ENCODE data around the gene GASK1A.
"Not testable (repeated sequence)": the region's sequence is repeated elsewhere in the genome, so short reads cannot be mapped to it uniquely, and the experiment has no call there.

GASK1A gene

DNA sequence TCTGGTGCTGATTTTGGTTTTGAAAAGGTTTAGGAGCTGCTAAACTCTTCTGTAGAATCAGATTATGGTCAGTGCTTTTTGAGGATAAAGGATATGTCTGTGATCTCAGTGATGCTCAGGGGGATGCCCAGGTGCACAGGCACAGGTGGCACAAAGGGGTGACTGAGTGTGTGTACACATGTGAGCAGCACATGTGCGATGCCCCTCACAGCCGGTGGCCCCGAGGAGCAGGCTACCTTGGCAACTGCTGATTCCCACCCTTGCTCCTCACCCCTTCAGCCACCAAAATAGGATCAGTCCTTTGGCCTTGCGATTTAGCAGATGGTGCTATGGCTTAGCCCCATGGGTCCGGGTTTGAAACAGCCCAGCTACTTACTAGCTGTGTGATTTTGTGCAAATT, 75.6 kb downstream of the GASK1A start:
- no peak overlapping the region for H3K9ac ChIP-seq (ENCODE audit: low read length)
- H3K36me3 ChIP-seq (ENCODE audit: control insufficient read depth, low read depth, low read length), result no peaks in the 10 kb centered on the region
- peaks cover 2% of the 10 kb centered on the region for H3K9me3 ChIP-seq (ENCODE audit: control insufficient read depth, low read depth, low read length)
- no peak overlapping the region for H3K27ac ChIP-seq (ENCODE audit: low read length)
- H3K4me1 ChIP-seq (ENCODE audit: control insufficient read depth, low read depth, low read length), result no peaks in the 10 kb centered on the region
- H3K27me3 ChIP-seq (ENCODE audit: control insufficient read depth, insufficient read depth, low read length), result no peaks in the 10 kb centered on the region
- no peak overlapping the region for H3K4me3 ChIP-seq (ENCODE audit: low read length)

DNA sequence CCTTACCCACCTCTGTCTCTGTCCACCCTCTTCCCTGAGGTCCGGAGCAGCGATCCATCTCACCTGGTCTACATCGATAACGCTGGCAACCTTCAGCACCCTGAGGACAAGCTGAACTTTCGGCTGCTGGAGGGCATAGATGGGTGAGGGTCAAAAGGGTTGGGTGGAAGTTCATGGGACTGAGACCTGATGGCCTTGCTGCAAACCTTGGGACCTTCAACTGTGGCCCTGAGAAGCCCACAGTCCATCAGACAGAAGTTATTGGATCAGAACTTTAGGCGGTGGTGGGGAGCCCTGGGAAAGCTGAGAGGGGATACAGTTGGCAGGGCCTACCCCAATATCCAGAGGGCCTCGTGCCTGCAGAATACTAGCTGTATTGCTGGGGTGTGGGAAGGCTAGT, 76.3 kb downstream of the GASK1A start:
- no peaks in the 10 kb centered on the region for H3K36me3 ChIP-seq (ENCODE audit: control insufficient read depth, low read depth, low read length)
- no peaks in the 10 kb centered on the region for H3K9me3 ChIP-seq (ENCODE audit: control insufficient read depth, low read depth, low read length)

DNA sequence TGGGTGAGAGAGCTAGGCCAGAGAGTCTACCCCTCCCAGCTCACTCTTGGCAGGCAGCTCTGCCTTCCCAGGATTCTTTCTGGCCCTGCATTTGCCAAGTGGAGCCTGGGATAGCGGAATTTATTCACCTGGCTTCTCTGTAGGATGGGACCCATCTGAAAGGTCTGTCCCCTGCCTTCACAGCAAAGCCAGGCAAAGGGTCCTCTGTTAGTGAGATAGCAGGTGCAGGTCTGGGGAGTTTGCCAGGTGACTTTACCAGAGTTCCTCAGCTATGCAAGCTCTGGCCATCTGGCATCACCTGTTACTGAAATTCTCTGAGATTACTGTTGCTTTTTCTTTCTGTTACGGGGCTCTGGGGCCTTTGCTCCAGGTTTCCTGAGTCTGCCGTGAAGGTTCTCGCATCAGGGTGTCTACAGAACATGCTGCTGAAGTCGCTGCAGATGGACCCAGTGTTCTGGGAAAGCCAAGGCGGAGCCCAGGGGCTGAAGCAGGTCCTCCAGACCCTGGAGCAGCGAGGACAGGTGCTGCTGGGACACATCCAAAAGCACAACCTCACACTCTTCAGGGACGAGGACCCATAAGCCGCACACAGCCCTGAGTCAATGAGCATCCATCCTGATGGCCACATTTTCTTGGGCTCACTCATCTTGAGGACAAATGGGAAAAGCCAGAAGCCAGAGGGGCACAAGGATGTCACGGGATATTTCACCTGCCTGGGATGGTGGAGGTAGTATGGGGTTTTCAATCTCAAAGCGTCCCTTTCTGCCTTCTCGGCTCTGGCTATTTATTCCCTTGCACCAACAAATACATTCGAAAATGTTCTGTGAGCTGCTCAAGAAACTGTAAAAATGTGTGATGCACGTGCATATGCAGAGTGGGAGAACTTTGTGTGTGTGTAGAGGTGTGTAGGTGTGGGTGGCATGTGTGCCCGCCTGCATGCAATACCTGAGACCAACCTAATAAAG, 77.0 kb downstream of the GASK1A start:
- H3K27ac ChIP-seq (ENCODE audit: low read length), result no peak overlapping the region
- no peak overlapping the region for H3K9ac ChIP-seq (ENCODE audit: low read length)
- no peaks in the 10 kb centered on the region for H3K9me3 ChIP-seq (ENCODE audit: control insufficient read depth, low read depth, low read length)
- H3K27me3 ChIP-seq (ENCODE audit: control insufficient read depth, insufficient read depth, low read length), result no peaks in the 10 kb centered on the region
- H3K4me3 ChIP-seq (ENCODE audit: low read length), result no peak overlapping the region
- H3K4me1 ChIP-seq (ENCODE audit: control insufficient read depth, low read depth, low read length), result no peaks in the 10 kb centered on the region
- no peaks in the 10 kb centered on the region for H3K36me3 ChIP-seq (ENCODE audit: control insufficient read depth, low read depth, low read length)

More for the DNA sequence above, 76.3 kb downstream of the GASK1A start:
- Histone ChIP-seq H3K9ac (ENCODE audit: low read length) (no peak overlapping the region), H3K4me3 (ENCODE audit: low read length) (no peak overlapping the region), H3K4me1 (ENCODE audit: control insufficient read depth, low read depth, low read length) (no peaks in the 10 kb centered on the region), H3K27ac (ENCODE audit: low read length) (no peak overlapping the region), H3K27me3 (ENCODE audit: control insufficient read depth, insufficient read depth, low read length) (no peaks in the 10 kb centered on the region)

DNA sequence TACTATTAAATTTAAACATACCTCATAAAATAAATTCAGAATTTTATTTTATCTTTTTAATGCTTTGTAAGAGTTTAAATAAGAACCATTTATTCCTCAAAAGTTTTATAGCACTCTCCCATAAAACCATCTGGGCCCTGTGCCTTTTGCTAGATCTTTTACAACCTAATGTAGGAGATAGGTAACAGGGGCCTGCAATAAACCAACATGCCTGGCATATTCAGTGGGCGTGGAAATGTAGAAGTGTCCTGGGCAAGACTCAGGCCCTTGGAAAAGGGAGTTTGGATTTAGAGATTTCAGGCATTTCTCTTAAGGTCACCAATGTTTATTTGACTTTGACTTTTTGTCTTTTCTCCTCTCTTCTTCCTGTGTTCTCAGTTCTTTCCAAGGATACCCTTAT, 80.3 kb downstream of the GASK1A start:
- Histone ChIP-seq H3K9me3 (ENCODE audit: control insufficient read depth, low read depth, low read length) (no peaks in the 10 kb centered on the region), H3K4me1 (ENCODE audit: control insufficient read depth, low read depth, low read length) (no peaks in the 10 kb centered on the region), H3K27ac (ENCODE audit: low read length) (no peak overlapping the region), H3K36me3 (ENCODE audit: control insufficient read depth, low read depth, low read length) (no peaks in the 10 kb centered on the region), H3K9ac (ENCODE audit: low read length) (no peak overlapping the region), H3K4me3 (ENCODE audit: low read length) (no peak overlapping the region), H3K27me3 (ENCODE audit: control insufficient read depth, insufficient read depth, low read length) (no peaks in the 10 kb centered on the region)

DNA sequence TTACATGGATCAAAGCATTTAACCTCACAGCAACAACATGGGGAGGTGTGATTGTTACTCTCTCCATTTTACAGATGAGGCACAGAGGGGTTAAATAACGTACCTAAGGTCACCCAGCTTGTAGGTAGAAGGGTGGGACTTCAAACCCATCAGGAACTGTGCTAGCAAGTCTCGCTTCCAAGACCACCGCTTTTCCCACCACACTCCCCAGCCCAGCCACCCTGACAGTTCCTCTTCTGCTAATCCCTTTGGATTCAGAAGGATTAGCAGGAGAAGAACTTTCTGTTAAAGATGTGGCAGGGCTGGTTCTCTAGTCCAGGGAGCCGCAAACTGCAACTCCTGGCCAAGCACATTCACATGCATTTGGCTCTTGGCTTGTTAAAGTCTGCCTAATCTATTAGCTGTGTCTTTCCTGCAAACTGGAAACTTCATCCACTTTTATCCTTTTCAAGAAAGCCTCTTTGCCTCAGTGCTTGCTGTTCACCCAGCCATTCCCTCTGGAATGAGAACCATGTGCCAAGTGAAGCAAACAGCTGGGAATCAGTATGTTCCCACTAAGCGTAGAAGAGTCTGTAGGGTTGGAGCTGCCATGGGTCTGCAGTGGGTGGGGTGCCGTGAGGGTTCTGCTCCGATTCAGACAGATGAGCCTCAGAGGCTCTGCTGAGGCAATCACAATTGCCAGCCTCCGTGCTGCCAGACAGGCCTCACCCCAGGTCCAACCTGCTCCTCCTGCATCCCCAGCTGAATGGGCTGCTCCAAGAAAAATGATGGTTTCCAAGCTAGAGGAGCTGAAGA, 82.2 kb downstream of the GASK1A start:
- Histone ChIP-seq H3K9me3 (ENCODE audit: control insufficient read depth, low read depth, low read length) (no peaks in the 10 kb centered on the region), H3K4me1 (ENCODE audit: control insufficient read depth, low read depth, low read length) (no peaks in the 10 kb centered on the region), H3K9ac (ENCODE audit: low read length) (no peak overlapping the region), H3K27me3 (ENCODE audit: control insufficient read depth, insufficient read depth, low read length) (no peaks in the 10 kb centered on the region), H3K36me3 (ENCODE audit: control insufficient read depth, low read depth, low read length) (no peaks in the 10 kb centered on the region), H3K27ac (ENCODE audit: low read length) (no peak overlapping the region), H3K4me3 (ENCODE audit: low read length) (no peak overlapping the region)

DNA sequence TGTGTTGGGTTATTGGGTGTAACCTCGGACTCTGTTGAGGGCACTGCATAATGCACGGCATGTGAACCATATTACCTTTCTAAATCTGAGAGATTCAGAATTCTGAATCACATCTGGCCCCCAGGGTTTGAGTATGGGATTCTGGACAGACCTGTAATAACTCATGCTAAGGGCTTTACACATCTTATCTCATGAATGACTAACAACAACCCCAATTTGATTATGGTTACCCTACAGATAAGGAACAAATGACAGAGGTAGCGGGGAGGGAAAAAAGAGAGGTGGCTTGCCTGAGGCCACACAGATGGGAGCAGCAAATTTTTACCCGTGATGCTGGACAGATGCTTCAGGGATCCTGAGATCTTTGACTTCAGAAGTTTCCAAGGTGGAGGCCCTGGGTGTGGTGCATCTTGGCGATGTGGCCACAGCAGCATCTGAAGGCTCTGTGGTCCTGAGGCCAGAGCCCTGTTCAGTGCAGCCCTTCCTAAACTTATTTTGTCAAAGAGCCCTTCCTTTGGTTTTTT, 83.0 kb downstream of the GASK1A start:
- H3K4me1 ChIP-seq (ENCODE audit: control insufficient read depth, low read depth, low read length), result no peaks in the 10 kb centered on the region
- no peak overlapping the region for H3K9ac ChIP-seq (ENCODE audit: low read length)
- no peak overlapping the region for H3K4me3 ChIP-seq (ENCODE audit: low read length)
- H3K9me3 ChIP-seq (ENCODE audit: control insufficient read depth, low read depth, low read length), result no peaks in the 10 kb centered on the region
- H3K27me3 ChIP-seq (ENCODE audit: control insufficient read depth, insufficient read depth, low read length), result no peaks in the 10 kb centered on the region
- no peaks in the 10 kb centered on the region for H3K36me3 ChIP-seq (ENCODE audit: control insufficient read depth, low read depth, low read length)
- no peak overlapping the region for H3K27ac ChIP-seq (ENCODE audit: low read length)

DNA sequence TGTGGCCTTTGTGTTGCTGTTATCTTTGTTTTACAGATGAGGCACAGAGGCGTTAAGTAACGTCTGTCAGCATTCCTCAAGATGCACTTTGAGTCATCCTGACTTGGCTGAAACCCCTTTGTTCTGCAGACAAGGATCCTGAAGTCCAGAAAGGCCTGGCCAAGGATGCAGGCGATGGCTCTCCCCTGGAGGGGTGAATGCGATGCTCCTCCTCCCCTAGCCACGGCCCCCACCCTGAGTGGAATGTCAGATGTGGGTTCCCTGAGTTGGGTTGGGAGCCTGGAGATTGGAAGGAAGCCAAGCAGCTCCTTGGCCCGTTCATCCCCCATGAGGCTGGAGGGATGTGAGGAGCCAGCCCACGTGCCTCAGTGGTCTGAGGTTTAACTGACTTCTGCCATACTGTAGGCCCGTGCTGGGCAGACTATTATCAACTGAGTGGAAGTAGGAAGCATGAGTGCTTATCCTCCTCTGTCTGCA, 83.5 kb downstream of the GASK1A start:
- Histone ChIP-seq H3K4me3 (ENCODE audit: low read length) (no peak overlapping the region), H3K9ac (ENCODE audit: low read length) (no peak overlapping the region), H3K27me3 (ENCODE audit: control insufficient read depth, insufficient read depth, low read length) (no peaks in the 10 kb centered on the region), H3K4me1 (ENCODE audit: control insufficient read depth, low read depth, low read length) (no peaks in the 10 kb centered on the region), H3K27ac (ENCODE audit: low read length) (no peak overlapping the region), H3K36me3 (ENCODE audit: control insufficient read depth, low read depth, low read length) (no peaks in the 10 kb centered on the region), H3K9me3 (ENCODE audit: control insufficient read depth, low read depth, low read length) (no peaks in the 10 kb centered on the region)

DNA sequence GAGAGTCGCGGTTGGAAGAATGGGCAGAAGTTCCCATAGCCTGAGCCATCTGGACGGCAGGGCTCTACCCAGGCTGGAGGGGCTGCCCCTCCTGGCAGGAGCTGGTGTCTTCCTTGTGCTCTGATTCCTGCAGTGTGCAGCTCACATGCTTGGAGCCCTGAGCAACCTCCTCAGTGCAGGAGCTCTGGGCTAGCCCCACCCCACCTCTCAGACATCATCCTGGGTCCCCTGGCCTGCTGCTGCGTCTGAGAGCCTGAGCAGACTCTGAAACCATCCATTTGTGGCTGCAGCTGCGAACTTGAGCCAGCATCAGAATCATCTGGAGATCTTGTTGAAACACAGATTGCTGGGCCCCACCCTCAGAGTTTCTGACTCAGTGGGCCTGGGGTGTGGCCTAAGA, 84.0 kb downstream of the GASK1A start:
- no peak overlapping the region for H3K4me3 ChIP-seq (ENCODE audit: low read length)
- no peaks in the 10 kb centered on the region for H3K9me3 ChIP-seq (ENCODE audit: control insufficient read depth, low read depth, low read length)
- H3K36me3 ChIP-seq (ENCODE audit: control insufficient read depth, low read depth, low read length), result no peaks in the 10 kb centered on the region
- no peaks in the 10 kb centered on the region for H3K4me1 ChIP-seq (ENCODE audit: control insufficient read depth, low read depth, low read length)
- no peak overlapping the region for H3K9ac ChIP-seq (ENCODE audit: low read length)
- no peaks in the 10 kb centered on the region for H3K27me3 ChIP-seq (ENCODE audit: control insufficient read depth, insufficient read depth, low read length)
- no peak overlapping the region for H3K27ac ChIP-seq (ENCODE audit: low read length)

DNA sequence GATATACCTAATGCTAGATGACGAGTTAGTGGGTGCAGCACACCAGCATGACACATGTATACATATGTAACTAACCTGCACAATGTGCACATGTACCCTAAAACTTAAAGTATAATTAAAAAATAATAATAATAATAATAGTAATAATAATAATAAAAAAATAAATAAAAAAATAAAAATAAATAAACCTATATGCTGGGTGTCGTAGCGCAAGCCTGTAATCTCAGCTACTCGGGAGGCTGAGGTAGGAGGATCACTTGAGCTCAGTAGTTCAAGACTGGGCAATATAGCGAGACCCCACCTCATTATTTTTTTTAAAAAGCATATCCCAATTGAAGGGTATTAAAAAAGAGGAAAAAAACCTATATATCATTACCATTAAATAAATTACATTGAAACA, 91.6 kb downstream of the GASK1A start:
- not testable (repeated sequence) for H3K9me3 ChIP-seq (ENCODE audit: control insufficient read depth, low read depth, low read length); H3K27ac ChIP-seq (ENCODE audit: low read length); H3K36me3 ChIP-seq (ENCODE audit: control insufficient read depth, low read depth, low read length); H3K4me3 ChIP-seq (ENCODE audit: low read length); H3K4me1 ChIP-seq (ENCODE audit: control insufficient read depth, low read depth, low read length); H3K27me3 ChIP-seq (ENCODE audit: control insufficient read depth, insufficient read depth, low read length); H3K9ac ChIP-seq (ENCODE audit: low read length)

DNA sequence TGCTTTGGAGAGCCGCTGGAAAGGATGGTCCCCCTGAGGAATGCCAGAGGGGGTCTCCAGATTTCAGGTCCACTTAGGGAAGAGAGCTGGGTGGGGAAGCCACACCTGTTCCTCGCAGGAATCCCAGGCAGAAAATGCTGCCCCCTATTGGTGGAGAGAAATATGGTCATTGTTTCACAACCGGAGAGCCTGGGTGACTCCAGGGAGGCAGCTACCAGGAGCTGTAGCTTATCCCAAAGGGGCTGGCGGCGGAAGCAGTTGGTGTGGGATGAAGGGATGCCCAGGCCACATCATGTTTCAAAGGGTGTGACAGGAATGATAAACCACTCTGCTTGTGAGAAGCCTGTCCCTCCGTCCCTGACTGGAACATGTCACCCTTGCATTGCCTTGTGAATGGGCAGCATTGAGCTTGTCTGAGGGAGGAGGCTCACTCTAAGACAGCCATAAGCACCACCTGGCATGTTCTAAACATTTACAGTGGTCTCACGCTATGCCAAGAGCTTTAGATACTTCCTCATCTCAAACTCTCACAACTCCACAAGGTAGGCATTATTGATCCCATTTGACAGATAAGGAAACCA, 92.3 kb downstream of the GASK1A start:
- no peaks in the 10 kb centered on the region for H3K36me3 ChIP-seq (ENCODE audit: control insufficient read depth, low read depth, low read length)
- no peaks in the 10 kb centered on the region for H3K9me3 ChIP-seq (ENCODE audit: control insufficient read depth, low read depth, low read length)
- H3K27ac ChIP-seq (ENCODE audit: low read length), result no peak overlapping the region
- no peak overlapping the region for H3K4me3 ChIP-seq (ENCODE audit: low read length)
- no peak overlapping the region for H3K9ac ChIP-seq (ENCODE audit: low read length)
- H3K27me3 ChIP-seq (ENCODE audit: control insufficient read depth, insufficient read depth, low read length), result no peaks in the 10 kb centered on the region
- H3K4me1 ChIP-seq (ENCODE audit: control insufficient read depth, low read depth, low read length), result no peaks in the 10 kb centered on the region

DNA sequence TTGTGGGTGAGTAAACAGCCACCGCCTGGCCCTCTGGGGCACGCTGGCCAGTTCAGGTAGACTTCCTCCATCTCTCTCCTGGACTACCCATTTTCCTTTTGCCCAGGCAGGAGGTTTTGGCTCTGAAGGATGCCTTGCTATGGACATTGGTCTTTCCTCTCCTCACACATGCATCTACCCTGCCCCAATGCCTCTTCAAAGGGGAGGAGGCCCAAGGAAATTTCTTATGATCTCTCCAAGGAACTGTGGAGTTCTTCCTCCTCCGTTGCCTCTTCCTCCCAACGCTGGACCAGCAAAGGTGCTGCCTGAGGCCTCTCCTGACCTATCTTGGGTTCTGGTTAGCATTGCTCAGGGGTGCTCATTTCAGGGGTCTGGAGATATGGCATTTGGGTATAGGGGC, 93.2 kb downstream of the GASK1A start:
- Histone ChIP-seq H3K4me1 (ENCODE audit: control insufficient read depth, low read depth, low read length) (no peaks in the 10 kb centered on the region), H3K9me3 (ENCODE audit: control insufficient read depth, low read depth, low read length) (no peaks in the 10 kb centered on the region), H3K27ac (ENCODE audit: low read length) (no peak overlapping the region), H3K9ac (ENCODE audit: low read length) (no peak overlapping the region), H3K36me3 (ENCODE audit: control insufficient read depth, low read depth, low read length) (no peaks in the 10 kb centered on the region), H3K4me3 (ENCODE audit: low read length) (no peak overlapping the region), H3K27me3 (ENCODE audit: control insufficient read depth, insufficient read depth, low read length) (no peaks in the 10 kb centered on the region)
